RWPE1 (cell line): ENCODE results near the gene PXMP4.

Source experiments
- CTCF ChIA-PET: fragments of 350-600 bp; sonication (Branson Sonifier 250); formaldehyde crosslinking; extraction: SDS; loops from one replicate; lab custom pipeline; 2021; lab: Yijun Ruan, JAX
- POLR2A ChIA-PET: fragments of 400-600 bp; formaldehyde crosslinking; extraction: SDS; loops from one replicate; lab custom pipeline; 2020; ENCODE audit warnings: antibody characterized with exemption; ENCODE audit not compliant: low non-redundant PET; lab: Yijun Ruan, JAX
- DNase-seq: peaks from one replicate; pipeline ENCODE4 v3.0.0; 2012; ENCODE audit warnings: low spot score
- H3K27ac ChIP-seq: fragments of 450-650 bp; 2 replicates; pipeline ENCODE4 v1.5.1; 2017
- TF ChIP-seq, protein P1 (sequence below): fragments of 450-650 bp; conservative IDR thresholded peaks from 2 replicates; pipeline ENCODE4 v1.5.1; 2017; ENCODE audit warnings: low read depth, mild to moderate bottlenecking

Gene PXMP4

DNA sequence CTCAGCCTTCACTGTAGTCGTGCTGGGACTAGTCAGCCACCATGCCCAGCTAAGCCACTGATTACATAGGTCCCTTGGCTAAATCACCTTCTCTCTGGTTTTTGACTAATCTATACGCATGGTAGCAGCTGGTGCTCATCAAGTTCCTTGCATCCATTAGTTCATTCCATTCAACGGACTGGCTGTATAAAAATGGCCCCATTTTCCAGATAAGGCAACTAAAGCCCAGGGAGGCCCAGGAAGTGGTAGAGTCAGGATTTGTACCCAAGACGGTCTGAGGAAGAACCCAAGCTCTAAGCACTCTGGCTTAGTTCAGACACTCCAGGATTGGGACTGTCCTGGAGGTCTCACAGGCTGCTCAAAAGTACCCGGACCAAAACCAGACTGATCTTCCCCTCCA is 38.8 kb downstream of the PXMP4 start:
- TF ChIP-seq, protein P1, sequence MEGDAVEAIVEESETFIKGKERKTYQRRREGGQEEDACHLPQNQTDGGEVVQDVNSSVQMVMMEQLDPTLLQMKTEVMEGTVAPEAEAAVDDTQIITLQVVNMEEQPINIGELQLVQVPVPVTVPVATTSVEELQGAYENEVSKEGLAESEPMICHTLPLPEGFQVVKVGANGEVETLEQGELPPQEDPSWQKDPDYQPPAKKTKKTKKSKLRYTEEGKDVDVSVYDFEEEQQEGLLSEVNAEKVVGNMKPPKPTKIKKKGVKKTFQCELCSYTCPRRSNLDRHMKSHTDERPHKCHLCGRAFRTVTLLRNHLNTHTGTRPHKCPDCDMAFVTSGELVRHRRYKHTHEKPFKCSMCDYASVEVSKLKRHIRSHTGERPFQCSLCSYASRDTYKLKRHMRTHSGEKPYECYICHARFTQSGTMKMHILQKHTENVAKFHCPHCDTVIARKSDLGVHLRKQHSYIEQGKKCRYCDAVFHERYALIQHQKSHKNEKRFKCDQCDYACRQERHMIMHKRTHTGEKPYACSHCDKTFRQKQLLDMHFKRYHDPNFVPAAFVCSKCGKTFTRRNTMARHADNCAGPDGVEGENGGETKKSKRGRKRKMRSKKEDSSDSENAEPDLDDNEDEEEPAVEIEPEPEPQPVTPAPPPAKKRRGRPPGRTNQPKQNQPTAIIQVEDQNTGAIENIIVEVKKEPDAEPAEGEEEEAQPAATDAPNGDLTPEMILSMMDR: no peak
- DNase-seq: no peak
- H3K27ac ChIP-seq: peak overlapping the region; percentile 41
- POLR2A ChIA-PET: no interaction called here
- CTCF ChIA-PET: no interaction called here

DNA sequence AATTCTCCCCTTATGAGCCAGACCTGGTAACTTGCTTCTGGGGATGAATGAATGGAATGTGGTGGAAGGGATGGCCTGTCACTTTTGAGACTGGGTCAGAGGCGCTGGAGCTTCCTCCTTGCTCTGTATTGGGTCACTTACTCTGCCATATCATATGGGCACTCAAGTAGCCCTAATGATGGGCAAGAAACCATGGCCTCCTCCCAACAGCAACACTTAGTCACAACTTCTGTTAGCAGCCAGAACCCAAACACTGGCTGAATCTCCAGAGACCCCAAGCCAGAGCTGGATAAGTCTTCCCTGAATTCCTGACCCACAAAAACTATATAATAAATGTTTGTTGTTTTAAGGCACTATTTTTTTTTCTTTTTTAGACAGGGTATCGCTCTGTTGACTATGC is 39.4 kb downstream of the PXMP4 start:
- ChIA-PET CTCF (no interaction called here), POLR2A (no interaction called here)
- H3K27ac ChIP-seq: peak overlapping the region; percentile 41; the same call in 1 of the 2 replicates
- no peak for DNase-seq
- TF ChIP-seq, protein P1: no peak

DNA sequence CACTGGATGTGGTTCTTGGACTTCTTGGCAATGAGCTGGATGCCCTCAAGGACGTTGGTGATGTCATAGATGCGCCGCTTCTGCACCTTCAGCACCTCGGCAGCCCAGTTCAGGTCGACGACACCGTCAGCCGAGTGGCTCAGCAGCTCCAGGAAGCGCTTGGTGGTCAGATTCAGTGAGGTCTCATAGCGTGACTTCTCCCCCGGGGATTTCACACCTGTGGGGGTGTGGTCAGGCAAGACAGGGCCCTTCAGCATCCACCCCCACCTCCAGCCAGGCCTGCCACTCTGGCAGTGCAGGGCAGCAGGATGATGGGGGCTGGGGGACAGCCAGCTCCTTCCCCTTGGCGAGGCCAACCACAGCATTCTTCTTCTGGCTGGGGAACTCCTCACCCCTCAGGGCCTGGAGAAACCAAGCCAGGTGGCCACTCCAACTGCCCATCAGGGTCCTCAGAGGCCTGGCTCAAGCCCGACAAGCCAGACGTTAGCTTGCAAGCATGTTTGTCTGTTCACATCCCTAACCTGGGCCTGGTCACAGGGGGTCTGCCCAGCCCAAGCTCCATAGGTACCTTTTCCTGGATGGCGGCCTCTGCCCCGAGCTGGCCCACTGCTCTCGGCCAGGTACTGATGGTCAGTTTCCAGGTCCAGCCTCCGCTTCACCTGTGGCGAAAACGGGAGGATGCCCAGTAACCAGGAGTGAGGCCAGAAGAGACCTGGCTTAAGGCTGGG is 40.2 kb downstream of the PXMP4 start:
- ChIA-PET CTCF (interaction anchor here (0.9 to 1.6 kb wide), 2 partner anchors 11 to 12 kb away, joined by 3 to 8 read pairs; no protein-coding TSS in a partner anchor), POLR2A (no interaction called here)
- no peak for DNase-seq

DNA sequence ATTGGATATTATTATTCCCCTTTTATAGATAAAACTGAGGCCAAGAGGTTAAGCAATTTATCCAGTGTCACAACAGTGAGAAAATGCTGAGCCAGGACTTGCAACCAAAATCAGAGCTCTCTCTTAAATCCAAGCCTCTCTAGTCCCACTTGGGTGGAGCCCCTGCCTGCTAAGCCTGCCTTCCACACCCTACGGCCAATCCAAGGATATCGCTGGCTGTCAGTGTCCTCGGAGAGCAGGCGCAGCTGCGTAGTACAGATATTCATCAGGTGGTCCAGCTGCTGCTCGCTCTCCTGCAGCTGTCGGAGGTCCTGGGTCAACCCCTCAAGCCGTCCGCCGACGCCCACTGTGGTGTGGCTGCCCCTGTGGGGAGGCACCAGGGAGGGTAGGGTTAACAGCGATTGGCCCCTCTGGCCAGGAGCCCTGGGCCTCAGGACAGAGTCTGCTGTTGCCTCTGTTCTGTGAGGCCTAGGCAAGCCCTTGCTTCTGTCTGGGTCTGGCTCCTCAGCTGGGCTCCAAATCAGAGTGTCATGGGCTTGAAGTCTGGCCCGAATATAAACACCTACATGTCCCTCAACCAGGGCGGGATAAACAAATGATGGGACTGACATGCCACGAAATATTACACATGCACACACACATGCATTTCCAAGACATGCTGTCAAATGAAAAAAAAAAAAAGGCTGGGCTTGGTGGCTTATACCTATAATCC is 42.0 kb downstream of the PXMP4 start:
- H3K27ac ChIP-seq: peak overlapping the region; percentile 42
- TF ChIP-seq, protein P1: no peak
- DNase-seq: no peak
- ChIA-PET CTCF (interaction anchor here (1.7 kb wide), 1 partner anchor 11 kb away, joined by 10 read pairs; the partner anchor contains the start of gene ACTL10), POLR2A (no interaction called here)

More for the DNA sequence above, 40.2 kb downstream of the PXMP4 start:
- peak overlapping the region; percentile 42 for H3K27ac ChIP-seq
- TF ChIP-seq, protein P1: no peak

DNA sequence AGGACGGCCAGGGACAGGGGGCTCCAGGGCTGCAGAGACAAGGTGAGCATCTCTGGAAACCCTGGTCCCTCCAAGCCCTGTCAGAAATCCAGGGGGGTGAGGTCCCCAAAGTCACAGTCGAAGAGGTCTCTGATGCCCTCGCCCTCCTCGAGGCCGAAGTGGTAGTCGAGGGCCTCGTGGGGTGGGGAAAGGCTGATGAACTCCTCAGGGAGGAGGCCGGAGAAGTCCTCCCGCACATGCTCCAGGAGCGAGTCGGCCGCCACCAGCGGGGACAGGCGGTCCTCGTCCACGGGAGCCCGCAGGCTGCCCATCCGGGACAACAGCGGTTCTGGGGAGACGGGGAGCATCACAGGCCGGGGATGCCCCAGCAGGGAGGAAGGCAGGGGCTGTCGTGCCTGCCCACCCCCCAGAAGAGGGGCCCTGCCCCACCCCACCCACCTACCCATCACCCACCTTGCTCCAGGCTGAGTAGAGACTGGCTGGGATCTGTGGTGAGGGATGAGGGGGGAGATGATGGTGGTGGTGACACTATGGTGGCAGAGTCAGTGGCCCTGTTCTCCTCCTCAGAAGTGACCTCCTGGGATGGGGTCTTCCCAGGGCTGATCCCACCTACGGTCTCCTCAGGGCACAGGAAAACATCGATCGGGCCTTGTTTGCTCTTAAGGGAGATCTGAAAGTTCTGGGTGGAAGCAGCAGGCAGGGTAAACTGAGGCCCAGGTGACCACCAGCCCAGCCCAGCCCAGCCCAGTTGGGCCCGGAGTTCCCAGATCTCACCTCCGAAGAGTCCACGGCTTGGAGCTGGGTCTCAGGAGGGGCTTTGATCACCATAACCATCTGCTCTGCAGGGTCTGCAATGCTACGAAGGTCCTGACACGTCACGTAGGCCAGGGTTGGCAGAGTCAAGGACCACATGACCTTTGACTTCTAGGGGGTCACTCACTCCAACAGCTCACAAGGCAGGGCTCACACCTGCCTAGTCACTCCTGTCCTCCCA is 43.2 kb downstream of the PXMP4 start:
- peak overlapping the region; percentile 84 for H3K27ac ChIP-seq
- ChIA-PET CTCF (interaction anchor here (1.7 kb wide), 1 partner anchor 9 kb away, joined by 10 read pairs; the partner anchor contains the start of gene ACTL10), POLR2A (no interaction called here)
- TF ChIP-seq, protein P1: no peak
- no peak for DNase-seq
